H7 (cell line): Measurements from ENCODE around the gene FNBP1L. TPM values are rescaled to one million over a fixed set of nuclear protein-coding genes. Genes with fewer than 3 reads are reported as not detected.

ENCODE experiments used
- DNase-seq: peaks from one replicate; pipeline ENCODE4 v3.0.0; 2012
- H3K27me3 ChIP-seq: 2 replicates; pipeline ENCODE4 v1.6.0; 2011; ENCODE audit warnings: mild to moderate bottlenecking, low read length; ENCODE audit not compliant: control insufficient read depth, insufficient read depth
- H3K36me3 ChIP-seq: replicated peaks from 2 replicates; pipeline ENCODE4 v1.5.1; 2011; ENCODE audit warnings: low read length; ENCODE audit not compliant: control insufficient read depth, insufficient read depth
- H3K4me3 ChIP-seq: 2 replicates; pipeline ENCODE4 v1.5.1; 2011; ENCODE audit warnings: low read depth, mild to moderate bottlenecking, control low read depth, low read length, moderate library complexity; ENCODE audit not compliant: insufficient read depth
- total RNA-seq: library from RNA; depleted of rRNA; stranded (reverse); fragments of >200 nt; shearing (Covaris generic); gene quantifications from 2 replicates; pipeline ENCODE4 v1.2.3, GENCODE V29; 2014

The FNBP1L gene
- total RNA-seq, 1 experiment from 2014 or later: 92.2 TPM

- Histone ChIP-seq H3K4me3 (no peak overlapping the region), H3K27me3 (no peaks in the 10 kb centered on the region), H3K36me3 (no peaks in the 10 kb centered on the region)
- DNase-seq: no peak
These were observed 40.3 kb downstream of the FNBP1L start for GRCh38 chr1:93488207-93488606.

GRCh38 chr1:93489756-93490155, 41.8 kb downstream of the FNBP1L start:
- H3K4me3 ChIP-seq: no peak overlapping the region
- no peaks in the 10 kb centered on the region for H3K27me3 ChIP-seq
- no peaks in the 10 kb centered on the region for H3K36me3 ChIP-seq
- DNase-seq: no peak

GRCh38 chr1:93490357-93490756, 42.4 kb downstream of the FNBP1L start:
- H3K27me3 ChIP-seq: no peaks in the 10 kb centered on the region
- no peaks in the 10 kb centered on the region for H3K36me3 ChIP-seq
- no peak for DNase-seq
- H3K4me3 ChIP-seq: no peak overlapping the region

GRCh38 chr1:93495911-93496310, 48.0 kb downstream of the FNBP1L start:
- Histone ChIP-seq H3K27me3 (no peaks in the 10 kb centered on the region), H3K36me3 (no peaks in the 10 kb centered on the region), H3K4me3 (no peak overlapping the region)
- no peak for DNase-seq

GRCh38 chr1:93496520-93496919, 48.6 kb downstream of the FNBP1L start:
- no peak for DNase-seq
- Histone ChIP-seq H3K36me3 (no peaks in the 10 kb centered on the region), H3K27me3 (no peaks in the 10 kb centered on the region), H3K4me3 (no peak overlapping the region)

- no peaks in the 10 kb centered on the region for H3K36me3 ChIP-seq
- no peaks in the 10 kb centered on the region for H3K27me3 ChIP-seq
- H3K4me3 ChIP-seq: no peak overlapping the region
- no peak for DNase-seq
These were observed 51.2 kb downstream of the FNBP1L start for GRCh38 chr1:93499075-93499474.

- no peak for DNase-seq
- H3K27me3 ChIP-seq: no peaks in the 10 kb centered on the region
- H3K4me3 ChIP-seq: no peak overlapping the region
- no peaks in the 10 kb centered on the region for H3K36me3 ChIP-seq
These were observed 51.6 kb downstream of the FNBP1L start for GRCh38 chr1:93499533-93499932.

GRCh38 chr1:93500275-93500674, 52.4 kb downstream of the FNBP1L start:
- Histone ChIP-seq H3K4me3 (no peak overlapping the region), H3K27me3 (no peaks in the 10 kb centered on the region), H3K36me3 (no peaks in the 10 kb centered on the region; the same call in 1 of the 2 replicates)
- no peak for DNase-seq

GRCh38 chr1:93501399-93501798, 53.5 kb downstream of the FNBP1L start:
- Histone ChIP-seq H3K27me3 (no peaks in the 10 kb centered on the region), H3K4me3 (no peak overlapping the region), H3K36me3 (no peaks in the 10 kb centered on the region; the same call in 1 of the 2 replicates)
- no peak for DNase-seq

GRCh38 chr1:93501829-93502369, 54.0 kb downstream of the FNBP1L start:
- no peak for DNase-seq
- Histone ChIP-seq H3K4me3 (no peak overlapping the region), H3K36me3 (no peaks in the 10 kb centered on the region; the same call in 1 of the 2 replicates), H3K27me3 (no peaks in the 10 kb centered on the region)

GRCh38 chr1:93502571-93502970, 54.7 kb downstream of the FNBP1L start:
- Histone ChIP-seq H3K36me3 (no peaks in the 10 kb centered on the region; the same call in none of the 2 replicates), H3K27me3 (no peaks in the 10 kb centered on the region), H3K4me3 (no peak overlapping the region)
- DNase-seq: no peak

- Histone ChIP-seq H3K4me3 (no peak overlapping the region), H3K27me3 (no peaks in the 10 kb centered on the region), H3K36me3 (no peaks in the 10 kb centered on the region; the same call in none of the 2 replicates)
- no peak for DNase-seq
These were observed 55.2 kb downstream of the FNBP1L start for GRCh38 chr1:93503163-93503562.

- Histone ChIP-seq H3K27me3 (no peaks in the 10 kb centered on the region), H3K36me3 (peaks cover 2% of the 10 kb centered on the region), H3K4me3 (no peak overlapping the region)
- DNase-seq: no peak
These were observed 55.9 kb downstream of the FNBP1L start for GRCh38 chr1:93503816-93504215.

- Histone ChIP-seq H3K36me3 (peaks cover 3% of the 10 kb centered on the region), H3K4me3 (no peak overlapping the region), H3K27me3 (no peaks in the 10 kb centered on the region)
- no peak for DNase-seq
These were observed 56.5 kb downstream of the FNBP1L start for GRCh38 chr1:93504247-93505033.

GRCh38 chr1:93506126-93506525, 58.2 kb downstream of the FNBP1L start:
- no peaks in the 10 kb centered on the region for H3K27me3 ChIP-seq
- no peak overlapping the region for H3K4me3 ChIP-seq
- peaks cover 3% of the 10 kb centered on the region for H3K36me3 ChIP-seq
- no peak for DNase-seq
